Epithelial cell of esophagus (primary cell): ENCODE results near the gene TNC.

Experiments
- DNase-seq: peaks from one replicate; pipeline ENCODE4 v3.0.0; 2010; ENCODE audit warnings: low read depth
- H3K4me3 ChIP-seq: 2 replicates; pipeline ENCODE4 v1.5.1; 2011; ENCODE audit warnings: mild to moderate bottlenecking, low read length, control low read depth
- CTCF ChIP-seq: IDR thresholded peaks from 2 replicates; pipeline ENCODE4 v1.5.1; 2011; ENCODE audit warnings: low read depth, mild to moderate bottlenecking, low read length, control low read depth, inconsistent platforms; ENCODE audit not compliant: insufficient read depth; ENCODE audit errors: missing control alignments

The TNC gene

GRCh38 chr9:115084157-115084556 lies 33.8 kb downstream of the TNC start:
- DNase-seq, result no peak
- H3K4me3 ChIP-seq, result no peak overlapping the region
- TF ChIP-seq CTCF, result no peak

- no peak for TF ChIP-seq CTCF
- no peak for DNase-seq
- no peak overlapping the region for H3K4me3 ChIP-seq
These were observed 37.7 kb downstream of the TNC start for GRCh38 chr9:115080242-115080641.

- TF ChIP-seq CTCF, result no peak
- H3K4me3 ChIP-seq, result no peak overlapping the region
- no peak for DNase-seq
These were observed 38.8 kb downstream of the TNC start for GRCh38 chr9:115079156-115079555.

GRCh38 chr9:115073456-115073855 lies 44.5 kb downstream of the TNC start:
- no peak overlapping the region for H3K4me3 ChIP-seq
- DNase-seq, result no peak
- no peak for TF ChIP-seq CTCF

GRCh38 chr9:115071176-115071575 lies 46.8 kb downstream of the TNC start:
- TF ChIP-seq CTCF, result no peak
- no peak overlapping the region for H3K4me3 ChIP-seq
- no peak for DNase-seq

GRCh38 chr9:115069771-115070170 lies 48.2 kb downstream of the TNC start:
- DNase-seq, result no peak
- no peak overlapping the region for H3K4me3 ChIP-seq
- TF ChIP-seq CTCF, result no peak

- TF ChIP-seq CTCF, result no peak
- DNase-seq, result no peak
- H3K4me3 ChIP-seq, result no peak overlapping the region
These were observed 48.7 kb downstream of the TNC start for GRCh38 chr9:115069302-115069701.
